Jurkat, Clone E6-1 (cell line): ENCODE results near the gene SH3BP5.

Experiments used
- DNase-seq: peaks from one replicate; pipeline ENCODE4 v3.0.0-alpha.2; 2011; ENCODE audit warnings: low read depth, low spot score
- H3K4me3 ChIP-seq: 2 replicates; pipeline ENCODE4 v1.5.1; 2011; ENCODE audit warnings: mild to moderate bottlenecking, low read length, control low read depth, moderate library complexity

Gene SH3BP5

DNA sequence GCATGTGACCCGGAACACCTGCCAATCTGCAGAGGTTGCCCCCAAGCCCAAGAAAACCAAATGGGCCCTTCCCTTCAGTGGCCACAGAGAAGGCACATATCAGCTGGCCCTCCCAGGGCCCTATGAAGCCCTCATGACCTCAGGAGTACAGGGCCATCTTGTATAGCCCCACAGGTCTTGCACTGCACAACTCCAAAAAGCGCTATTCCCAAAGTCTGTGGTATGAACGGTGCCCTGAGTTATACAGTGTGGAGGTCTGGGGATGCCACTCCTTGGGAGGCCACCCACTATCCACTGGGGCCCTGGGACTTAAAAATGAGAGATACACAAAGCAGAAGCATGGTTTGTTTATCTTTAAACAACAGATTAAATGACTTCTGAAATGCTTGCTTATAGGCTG, 64.9 kb downstream of the SH3BP5 start:
- no peak for DNase-seq
- H3K4me3 ChIP-seq: no peak overlapping the region

DNA sequence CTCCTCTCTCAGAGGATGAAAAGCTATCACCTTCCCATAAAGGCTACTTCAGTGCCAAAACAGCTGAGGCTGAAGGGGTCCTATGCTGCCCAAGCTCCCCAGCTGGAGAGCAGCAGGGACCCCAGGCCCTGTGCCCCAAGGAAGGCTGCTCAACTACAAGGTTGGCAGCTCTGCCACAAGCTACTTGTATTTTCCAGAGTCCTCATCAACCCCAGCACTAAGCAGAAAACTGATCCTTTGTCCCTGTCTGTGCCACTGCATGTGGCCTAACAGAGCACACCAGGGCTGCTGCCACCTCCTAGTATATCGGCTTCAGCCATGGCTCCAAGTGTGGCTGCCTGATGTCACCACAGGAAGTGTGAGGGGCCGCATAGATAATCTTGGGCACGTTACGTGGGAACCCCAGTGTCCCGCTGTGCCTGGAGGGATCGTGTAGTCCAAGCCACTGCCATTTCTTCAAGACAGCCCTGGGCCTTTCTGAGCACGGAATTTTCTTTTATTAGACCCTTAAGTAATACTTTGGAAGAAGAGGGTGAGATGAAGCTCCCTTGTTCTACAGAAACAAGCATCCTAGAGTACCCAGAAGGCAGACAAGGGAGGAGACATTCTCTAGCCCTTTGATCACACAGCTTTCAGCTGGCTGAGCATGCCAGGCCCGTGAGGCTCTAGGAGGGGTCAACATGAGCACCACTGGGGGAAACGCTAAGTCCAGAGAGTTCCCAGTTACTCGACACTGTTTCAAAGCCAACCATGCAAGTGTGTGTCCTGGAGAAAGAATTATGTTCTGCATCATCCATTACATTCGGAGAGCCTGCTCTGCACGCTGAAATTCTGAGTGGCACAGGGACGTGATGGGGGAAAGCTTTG, 65.6 kb downstream of the SH3BP5 start:
- H3K4me3 ChIP-seq: no peak overlapping the region
- no peak for DNase-seq

DNA sequence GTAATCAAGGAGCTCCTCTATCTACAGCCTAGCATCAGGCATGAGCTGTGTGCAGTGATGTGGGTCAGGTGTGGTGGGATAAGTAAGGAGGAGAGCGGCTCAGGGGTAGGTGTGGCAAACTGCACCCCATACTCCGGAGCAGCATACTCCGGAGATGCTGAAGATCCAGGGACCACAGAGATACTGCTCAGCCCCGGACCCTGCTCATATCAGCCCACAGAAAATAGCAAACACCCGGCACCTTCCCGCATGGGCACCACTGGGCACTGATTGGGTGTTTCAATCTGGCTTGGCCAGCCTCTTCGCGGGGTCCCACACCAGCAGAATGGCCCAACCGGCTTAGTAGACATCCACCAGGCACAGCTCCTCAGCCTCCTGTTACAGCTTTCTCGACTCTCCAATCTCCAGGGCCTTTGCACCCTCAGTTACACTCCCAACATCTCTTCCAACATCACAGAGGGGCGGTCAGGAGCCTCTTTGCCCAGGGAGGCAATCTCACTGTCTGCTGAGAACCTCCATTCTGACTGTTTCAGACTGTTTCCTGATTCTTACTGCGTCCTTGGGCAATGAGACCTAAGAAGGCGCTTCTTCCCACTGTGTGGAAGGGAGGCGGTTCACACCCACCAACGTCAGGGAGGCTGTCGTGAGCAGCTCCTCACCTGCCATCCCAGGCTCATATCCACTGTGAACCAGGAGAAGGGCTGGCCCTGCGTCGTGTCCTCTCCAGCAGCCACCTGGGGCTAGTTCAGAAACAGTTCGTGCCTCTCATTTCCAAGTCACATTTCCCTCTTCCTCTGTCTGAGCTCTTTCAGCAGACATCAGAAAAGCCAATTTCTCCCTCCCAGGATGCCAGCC, 66.5 kb downstream of the SH3BP5 start:
- no peak overlapping the region for H3K4me3 ChIP-seq
- no peak for DNase-seq

DNA sequence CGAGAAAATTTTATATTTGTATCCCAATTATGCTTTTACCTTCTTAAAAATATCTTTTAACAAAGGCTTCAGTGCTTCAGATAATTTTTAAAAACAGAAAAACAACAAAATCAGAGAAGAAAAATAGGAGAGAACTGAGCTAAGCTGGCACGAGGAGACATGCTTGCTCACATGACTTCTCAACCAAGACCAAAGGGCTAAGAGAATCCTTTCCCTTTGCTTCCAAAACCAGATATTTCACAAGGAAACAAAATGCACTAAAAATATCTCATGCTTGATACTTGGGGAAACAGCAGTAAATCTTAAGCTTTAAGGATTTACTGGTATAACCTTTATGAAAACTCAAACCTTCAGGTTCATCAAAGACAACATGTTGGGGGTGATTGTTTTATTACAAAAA, 67.9 kb downstream of the SH3BP5 start:
- DNase-seq: no peak
- no peak overlapping the region for H3K4me3 ChIP-seq

DNA sequence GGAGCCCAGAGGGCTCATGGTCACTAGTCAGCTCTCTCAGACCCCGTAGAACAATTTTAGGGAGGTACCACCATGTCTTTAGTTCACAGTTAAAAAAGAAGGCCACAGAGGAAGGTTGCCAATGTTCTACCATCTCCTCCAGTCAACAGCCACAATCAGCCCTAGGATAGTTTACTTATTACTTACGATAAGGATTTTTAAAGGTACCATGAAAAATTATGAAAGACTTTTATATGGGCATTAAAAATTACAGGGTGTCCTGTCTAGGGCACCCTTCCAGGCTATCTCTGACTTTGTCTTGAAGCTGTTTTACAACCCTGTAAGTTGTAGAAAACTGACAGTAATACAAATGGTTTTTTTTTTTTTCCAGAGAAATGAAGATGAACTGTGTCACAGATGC, 68.5 kb downstream of the SH3BP5 start:
- DNase-seq: no peak
- no peak overlapping the region for H3K4me3 ChIP-seq

DNA sequence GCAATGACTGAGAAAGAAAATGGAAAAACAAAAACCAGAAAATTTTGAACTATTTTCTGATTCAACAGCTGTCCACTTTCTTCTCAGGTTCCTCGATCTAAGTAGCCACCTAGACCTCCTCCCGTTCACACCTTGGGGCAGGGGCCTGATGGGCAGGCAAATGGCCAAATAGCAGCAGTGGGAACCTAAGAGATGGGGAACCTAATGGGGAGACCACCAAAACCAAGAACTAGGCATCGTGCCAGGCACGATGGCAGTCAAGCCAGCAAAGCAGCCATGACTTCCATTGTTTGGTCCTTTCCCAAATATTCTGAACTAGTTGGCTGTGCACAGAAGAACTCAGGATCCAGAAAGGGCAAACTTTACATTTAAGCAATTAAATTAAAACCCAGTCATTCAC, 69.3 kb downstream of the SH3BP5 start:
- H3K4me3 ChIP-seq: no peak overlapping the region
- DNase-seq: no peak

DNA sequence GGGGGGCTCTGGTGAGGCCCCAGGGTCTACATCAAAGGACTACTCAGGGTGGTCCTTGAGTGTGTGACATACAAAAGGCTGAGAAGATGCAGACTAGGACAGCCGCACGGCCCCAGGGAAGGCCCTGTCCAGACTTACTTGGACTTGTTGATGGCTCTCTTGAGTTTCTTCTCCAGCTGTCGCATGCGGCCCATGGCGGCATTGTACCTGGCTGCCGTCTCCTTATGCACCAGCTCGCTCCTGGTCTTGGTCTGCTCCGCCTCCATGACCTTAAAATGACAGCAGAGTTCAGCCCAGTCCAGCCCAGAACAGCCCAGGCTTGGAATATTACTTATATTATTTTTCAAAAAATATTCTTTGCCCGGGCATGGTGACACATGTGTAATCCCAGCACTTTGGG, 70.4 kb downstream of the SH3BP5 start:
- no peak for DNase-seq
- no peak overlapping the region for H3K4me3 ChIP-seq

DNA sequence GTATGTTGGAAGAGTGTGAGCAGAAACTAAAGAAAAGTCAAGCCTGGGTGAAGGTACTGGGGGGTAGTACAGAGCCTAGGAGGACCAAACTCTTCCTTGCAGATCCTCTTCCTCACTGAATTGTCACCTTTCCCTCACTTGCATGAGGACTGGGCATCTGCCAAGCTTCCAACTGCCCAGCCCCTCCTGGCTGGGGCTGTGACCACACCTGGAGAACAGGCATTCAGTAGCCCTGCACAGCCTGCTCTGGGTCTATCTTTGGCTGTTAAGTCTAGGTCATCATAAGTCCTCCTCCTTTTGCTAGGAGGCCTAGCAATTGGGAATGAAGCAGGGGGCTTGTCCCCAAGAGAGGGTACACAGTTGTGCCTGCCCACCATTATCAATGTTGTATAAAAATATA, 71.1 kb downstream of the SH3BP5 start:
- no peak for DNase-seq
- no peak overlapping the region for H3K4me3 ChIP-seq

DNA sequence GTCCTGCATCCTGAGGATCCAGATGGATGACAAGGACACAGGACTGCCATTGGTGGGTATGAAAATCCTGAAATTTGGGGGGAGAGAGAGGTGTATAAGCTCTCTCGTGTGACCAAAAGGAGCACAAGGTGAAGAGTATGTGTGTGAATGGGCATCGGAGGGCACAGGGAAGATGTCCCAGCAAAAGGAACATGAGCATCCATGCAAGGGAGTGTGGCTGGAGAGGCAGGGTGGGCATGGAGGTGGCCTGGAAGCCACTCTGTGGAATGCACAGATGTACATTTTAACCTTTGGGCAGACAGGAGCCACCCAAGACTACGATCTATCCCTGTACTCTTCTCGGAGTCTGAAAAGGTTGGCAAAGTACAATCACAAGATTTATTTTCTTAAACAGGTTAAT, 71.9 kb downstream of the SH3BP5 start:
- DNase-seq: no peak

DNA sequence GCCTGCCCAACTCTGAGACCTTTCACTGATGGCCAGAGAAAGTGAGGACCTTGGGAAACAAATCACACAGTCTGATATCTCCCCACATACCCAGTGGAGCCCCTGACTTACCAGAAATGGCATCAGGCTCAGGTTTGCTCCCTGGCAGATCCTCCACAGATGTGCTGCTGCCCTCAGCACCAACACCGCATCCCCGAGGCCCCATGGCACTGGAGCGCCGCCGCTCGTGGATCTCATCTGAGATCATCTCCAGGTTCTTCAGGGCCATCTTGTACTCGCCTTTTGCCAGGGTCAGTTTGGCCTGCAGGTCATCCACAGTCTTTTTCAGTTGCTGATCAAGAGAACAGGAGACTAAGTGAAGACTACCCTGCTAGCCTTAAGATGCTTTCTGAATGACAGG, 73.7 kb downstream of the SH3BP5 start:
- no peak for DNase-seq
- no peak overlapping the region for H3K4me3 ChIP-seq

More for the DNA sequence above, 71.9 kb downstream of the SH3BP5 start:
- H3K4me3 ChIP-seq: no peak overlapping the region

DNA sequence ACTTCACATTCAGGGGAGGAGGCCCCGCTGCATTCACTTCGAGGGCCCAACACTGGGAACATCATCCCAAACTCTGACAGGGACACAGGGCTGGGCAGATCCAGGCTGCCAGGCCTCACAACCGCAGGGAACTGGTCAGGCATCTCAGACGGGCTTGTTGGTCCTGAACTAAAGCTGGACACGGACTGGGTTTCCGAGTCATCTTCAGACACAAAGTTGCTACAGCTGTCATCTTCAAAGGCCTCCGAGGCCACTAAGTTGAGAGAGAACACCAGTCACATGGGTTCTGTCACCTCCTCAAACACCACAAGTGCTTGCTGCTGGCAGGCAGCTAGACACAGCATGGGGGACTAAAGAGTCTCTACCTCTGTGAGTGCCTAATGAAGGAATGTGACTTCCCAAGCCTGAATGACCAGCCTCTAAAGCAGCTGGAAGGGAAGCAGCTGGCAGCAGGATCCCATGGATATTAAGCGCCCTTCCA, 75.5 kb downstream of the SH3BP5 start:
- DNase-seq: no peak
- no peak overlapping the region for H3K4me3 ChIP-seq

DNA sequence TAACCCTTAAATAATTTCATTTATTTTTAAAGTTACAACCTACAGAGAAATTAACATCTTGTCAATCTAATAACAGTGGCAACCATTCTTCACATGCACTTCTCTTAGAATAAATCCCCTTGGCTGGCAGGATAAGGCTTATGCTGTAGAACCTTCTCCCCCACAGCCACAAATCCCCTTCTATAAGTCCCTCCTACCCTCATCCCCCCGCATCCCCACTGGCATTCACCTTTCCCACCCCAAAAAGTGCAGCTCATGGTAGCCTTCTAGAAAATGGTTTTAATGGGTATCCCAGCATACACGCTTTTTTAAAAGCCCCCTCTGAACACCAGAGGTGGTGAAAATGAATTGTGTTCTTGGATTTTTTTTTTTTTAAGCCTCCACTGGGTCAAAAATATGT, 77.2 kb downstream of the SH3BP5 start:
- no peak for DNase-seq
- no peak overlapping the region for H3K4me3 ChIP-seq

DNA sequence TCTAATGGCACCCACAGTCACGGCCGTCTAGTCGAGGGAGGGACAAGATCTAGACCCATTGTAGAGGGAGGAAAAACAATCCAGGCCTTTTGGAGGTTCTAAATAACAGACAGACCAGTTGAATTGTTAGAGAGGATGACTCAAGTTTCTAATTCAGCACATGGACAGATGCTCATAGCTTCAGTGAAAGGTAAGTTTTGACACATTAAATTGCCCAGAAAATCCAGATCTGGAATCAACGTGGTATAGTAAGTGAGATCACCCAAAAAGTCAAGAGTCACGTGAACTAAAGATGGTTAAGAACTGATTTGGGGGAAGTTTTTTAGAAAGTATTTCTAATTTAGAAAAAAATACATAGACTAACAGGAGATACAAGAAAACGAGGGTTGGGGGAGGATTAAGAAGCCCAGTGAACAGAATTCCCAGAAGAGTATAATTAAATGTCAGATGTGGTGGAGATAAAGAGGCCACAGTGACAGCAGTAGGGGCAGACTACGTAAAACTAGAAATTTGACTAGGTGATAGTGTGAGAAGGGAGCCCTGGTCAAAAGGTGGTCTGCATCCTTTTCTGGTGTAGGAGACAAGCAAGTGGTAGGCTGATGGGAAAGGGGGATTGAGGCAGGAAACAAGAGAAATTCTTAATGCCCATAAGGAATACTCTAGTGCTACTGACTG, 79.2 kb downstream of the SH3BP5 start:
- no peak for DNase-seq
- no peak overlapping the region for H3K4me3 ChIP-seq

DNA sequence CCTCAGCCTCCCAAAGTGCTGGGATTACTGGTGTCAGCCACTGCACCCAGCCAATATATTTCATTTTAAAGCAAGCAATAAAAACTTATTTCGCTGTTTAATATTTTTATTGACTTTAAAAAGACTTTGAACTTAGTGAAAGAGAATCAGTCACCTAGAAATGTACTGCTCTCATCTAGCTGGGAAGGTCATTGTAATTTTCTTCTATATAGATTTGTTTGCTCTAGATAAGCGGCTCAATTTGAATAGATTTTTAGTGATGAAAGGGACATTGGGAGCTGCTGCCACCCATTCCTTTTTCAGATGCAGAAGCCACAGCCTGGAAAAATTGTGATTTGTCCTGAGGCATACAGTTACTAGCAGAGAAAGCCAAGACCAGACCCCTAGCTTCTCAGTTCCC, 86.2 kb downstream of the SH3BP5 start:
- no peak overlapping the region for H3K4me3 ChIP-seq

DNA sequence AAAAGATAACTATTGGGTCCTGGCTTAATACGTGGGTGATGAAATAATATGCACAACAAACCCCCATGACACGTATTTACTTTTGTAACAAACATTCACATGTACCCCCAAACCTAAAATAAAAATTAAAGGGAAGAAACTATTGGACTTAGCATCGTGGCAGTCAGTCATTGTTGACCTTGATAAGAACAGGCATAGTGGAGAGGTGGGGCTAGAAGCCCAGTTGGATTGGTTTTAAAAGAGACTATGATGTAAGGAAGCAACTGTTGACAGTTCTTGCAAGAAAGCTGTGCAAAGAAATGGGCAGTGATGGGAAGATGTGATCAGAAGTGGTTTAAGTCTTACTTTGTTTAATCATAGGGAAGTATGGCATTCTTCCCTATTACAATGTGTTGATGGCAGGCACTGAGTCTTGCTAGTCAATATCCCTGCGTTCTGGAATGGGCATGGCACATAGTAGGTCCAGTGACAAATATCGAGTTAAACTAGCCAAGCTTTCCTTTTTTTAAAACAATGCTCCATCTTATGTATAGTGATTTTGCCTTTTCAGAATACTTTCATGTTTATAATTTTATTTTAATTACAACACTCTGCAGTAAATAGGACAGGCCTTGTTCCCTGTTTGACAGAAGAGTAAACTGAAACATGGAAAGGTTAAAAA, 88.4 kb downstream of the SH3BP5 start:
- no peak overlapping the region for H3K4me3 ChIP-seq
- no peak for DNase-seq

More for the DNA sequence above, 86.2 kb downstream of the SH3BP5 start:
- DNase-seq: no peak

DNA sequence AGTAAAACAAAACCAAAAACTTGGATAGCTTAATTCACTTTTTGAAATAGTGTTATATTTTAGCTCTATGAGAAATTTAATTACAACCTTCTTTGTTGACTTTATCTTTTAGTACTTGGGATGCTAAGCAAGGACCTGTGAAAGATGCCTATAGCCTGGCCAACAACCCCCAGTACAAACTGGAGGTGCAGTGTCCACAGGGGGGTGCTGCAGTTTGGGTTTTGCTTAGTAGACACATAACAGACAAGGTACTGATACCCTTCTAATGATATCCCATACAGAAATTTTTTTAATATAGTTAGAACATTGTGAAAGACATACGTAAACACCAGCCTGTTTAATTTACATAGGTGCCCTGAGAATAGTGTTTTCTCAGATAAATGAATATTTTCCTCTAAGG, 91.0 kb downstream of the SH3BP5 start:
- peak; percentile 23 for DNase-seq
- H3K4me3 ChIP-seq: no peak overlapping the region

DNA sequence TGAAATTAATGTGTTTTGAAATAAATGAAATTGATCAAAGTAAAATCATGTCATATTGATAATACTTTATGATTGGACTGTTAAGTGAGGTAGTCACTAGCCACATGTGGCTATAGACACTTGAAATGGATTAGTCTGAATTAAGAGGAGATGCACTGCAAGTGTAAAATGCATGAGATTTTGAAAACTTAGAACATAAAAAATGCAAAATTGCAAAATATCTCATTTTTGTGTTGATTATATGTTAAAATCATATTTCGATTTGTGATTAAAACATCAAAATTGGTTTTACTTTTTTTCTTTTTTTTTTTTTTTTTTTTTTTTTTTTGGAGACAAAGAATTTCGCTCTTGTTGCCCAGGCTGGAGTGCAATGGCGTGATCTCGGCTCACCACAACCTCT, 103.1 kb downstream of the SH3BP5 start:
- DNase-seq: no peak
- no peak overlapping the region for H3K4me3 ChIP-seq

DNA sequence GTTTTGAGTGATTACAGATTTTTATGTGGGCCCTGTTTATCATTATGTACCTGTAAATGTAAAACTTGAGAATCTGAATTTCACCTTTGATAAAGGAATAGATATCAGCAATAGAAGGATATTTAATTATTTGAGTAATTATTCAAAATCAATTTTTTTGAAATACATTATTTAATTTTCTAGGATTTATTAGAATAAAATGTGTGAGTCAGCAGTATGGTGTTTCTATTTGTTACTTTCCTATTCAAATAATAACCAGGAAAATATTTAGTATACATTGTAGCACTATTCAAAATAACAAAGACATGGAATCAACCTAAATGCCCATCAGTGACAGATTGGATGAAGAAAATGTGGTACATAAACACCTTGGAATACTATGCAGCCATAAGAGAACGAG, 104.2 kb downstream of the SH3BP5 start:
- no peak overlapping the region for H3K4me3 ChIP-seq
- DNase-seq: no peak
